T follicular helper cell (primary cell): ENCODE results near the gene TMPRSS9.
"Not testable (repeated sequence)": the region's sequence is repeated elsewhere in the genome, so short reads cannot be mapped to it uniquely, and the experiment has no call there.

Experiments used
- DNase-seq: peaks from one replicate; pipeline ENCODE4 v3.0.0-alpha.2; 2020; ENCODE audit warnings: low read depth

Gene TMPRSS9

DNA sequence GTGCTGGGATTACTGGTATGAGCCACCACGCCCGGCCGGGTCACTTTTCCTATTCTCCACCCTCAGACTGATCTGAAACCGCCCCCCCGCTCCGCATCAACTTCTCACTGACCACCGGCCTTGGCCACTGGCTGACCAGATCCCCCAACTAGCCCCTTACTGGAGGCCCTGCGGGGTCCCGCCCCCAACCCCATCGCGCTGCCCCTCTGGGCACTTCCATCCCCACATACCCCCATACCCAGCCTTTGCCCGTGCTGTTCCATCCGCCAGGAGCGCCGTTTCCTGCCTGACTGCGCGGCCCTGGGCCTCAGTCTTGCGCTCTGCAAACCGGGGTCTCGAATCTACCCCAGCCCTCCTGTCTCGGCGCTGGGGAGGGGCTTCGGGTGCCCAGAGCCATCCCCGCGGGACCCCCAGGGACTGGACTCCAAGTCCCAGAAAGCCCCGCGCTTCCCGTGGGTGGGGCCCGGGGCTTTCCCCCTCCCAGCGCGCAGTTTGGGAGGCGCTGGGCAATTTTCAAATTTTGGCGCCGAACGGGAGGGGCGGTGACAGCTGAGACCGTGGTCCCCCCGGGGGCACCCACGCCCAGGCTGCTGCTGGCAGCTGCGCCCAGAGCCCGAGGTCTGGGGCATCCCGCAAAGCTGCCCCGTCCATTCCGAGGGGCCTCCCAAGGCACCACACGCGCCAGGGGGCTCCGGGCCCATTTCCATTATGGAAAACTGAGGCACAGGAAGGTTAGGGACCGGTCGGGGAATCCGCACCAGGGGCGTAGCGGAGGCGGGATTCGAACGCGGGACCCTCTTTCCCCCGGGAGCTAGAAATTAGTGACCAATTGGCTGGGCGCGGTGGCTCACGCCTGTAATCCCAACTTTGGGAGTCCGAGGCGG lies 101.9 kb downstream of the TMPRSS9 start:
- peak; percentile 24 for DNase-seq

DNA sequence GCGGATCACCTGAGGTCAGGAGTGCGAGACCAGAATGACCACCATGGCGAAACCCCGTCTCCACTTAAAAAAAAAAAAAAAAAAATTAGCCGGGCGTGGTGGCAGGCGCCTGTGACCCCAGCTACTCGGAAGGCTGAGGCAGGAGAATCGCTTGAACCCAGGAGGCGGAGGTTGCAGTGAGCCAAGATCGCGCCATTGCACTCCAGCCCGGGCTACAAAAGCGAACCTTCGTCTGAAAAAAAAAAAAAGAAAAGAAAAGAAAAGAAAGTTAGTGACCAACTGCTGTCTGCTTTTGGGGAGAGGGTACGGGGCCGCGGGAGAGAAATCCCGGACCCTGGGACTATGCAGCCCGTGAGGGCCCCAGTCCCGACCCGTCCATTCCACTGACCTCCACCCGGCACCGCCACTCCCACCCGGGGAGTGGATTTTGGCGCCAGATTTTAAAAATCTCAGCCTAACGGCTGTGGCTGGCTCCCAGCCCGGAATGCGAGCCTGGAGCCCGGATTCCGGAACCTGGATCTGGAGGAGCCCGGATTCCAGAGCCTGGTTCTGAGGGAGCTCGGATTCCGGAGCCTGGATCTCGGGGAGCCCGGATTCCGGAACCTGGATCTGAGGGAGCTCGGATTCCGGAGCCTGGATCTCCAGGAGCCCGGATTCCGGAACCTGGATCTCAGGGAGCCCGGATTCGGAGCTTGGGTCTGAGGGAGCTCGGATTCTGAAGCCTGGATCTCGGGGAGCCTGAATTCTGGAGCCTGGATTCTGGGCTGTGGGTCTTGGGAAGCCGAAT lies 102.8 kb downstream of the TMPRSS9 start:
- DNase-seq, result no peak

DNA sequence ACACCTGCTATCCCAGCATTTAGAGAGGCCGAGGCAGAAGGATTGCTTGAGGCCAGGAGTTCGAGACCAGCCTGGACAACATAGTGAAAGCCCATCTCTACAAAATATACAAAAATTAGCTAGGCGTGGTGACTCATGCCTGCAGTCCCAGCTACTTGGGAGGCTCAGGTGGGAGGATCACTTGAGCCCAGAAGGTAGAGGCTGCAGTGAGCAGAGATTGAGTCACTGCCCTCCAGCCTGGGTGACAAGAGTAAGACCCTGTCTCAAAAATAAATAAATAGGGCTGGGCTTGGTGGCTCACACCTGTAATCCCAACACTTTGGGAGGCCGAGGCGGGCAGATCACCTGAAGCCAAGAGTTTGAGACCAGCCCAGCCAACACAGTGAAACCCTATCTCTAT lies 103.6 kb downstream of the TMPRSS9 start:
- not testable (repeated sequence) for DNase-seq

DNA sequence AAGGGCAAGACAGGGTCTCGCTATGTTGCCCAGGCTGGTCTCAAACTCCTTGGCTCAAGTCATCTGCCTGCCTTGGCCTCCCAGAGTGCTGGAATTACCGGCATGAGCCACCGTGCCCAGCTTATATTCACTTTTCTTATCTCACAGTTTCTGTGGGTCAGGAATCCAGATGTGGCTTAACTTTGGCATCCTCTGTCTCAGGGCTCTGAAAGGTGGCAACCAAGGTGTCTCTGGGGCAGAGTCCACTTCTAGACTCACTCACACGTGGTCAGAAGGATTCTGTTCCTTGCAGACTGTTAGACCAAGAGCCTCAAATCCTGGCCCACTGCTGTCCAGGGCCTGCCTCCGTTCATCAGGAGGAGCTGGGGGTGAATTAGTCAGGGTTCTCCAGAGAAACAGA lies 104.3 kb downstream of the TMPRSS9 start:
- DNase-seq, result no peak

DNA sequence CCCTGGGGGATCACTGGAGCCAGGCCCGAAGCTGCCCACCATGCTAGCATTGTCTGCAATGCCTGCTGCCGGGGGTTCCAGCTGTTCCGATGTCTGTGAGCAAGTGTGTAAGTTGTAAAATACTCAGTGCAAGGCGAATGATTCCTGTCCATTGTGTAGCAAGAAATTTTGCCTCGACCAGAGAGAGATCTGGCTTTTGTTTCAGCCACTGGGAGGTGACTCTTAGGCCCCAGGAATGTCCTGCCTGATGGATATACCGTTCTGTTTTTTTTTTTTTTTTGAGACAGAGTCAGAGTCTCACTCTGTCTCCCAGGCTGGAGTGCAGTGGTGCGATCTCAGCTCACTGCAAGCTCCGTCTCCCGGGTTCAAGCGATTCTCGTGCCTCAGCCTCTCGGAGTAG lies 108.5 kb downstream of the TMPRSS9 start:
- no peak for DNase-seq

DNA sequence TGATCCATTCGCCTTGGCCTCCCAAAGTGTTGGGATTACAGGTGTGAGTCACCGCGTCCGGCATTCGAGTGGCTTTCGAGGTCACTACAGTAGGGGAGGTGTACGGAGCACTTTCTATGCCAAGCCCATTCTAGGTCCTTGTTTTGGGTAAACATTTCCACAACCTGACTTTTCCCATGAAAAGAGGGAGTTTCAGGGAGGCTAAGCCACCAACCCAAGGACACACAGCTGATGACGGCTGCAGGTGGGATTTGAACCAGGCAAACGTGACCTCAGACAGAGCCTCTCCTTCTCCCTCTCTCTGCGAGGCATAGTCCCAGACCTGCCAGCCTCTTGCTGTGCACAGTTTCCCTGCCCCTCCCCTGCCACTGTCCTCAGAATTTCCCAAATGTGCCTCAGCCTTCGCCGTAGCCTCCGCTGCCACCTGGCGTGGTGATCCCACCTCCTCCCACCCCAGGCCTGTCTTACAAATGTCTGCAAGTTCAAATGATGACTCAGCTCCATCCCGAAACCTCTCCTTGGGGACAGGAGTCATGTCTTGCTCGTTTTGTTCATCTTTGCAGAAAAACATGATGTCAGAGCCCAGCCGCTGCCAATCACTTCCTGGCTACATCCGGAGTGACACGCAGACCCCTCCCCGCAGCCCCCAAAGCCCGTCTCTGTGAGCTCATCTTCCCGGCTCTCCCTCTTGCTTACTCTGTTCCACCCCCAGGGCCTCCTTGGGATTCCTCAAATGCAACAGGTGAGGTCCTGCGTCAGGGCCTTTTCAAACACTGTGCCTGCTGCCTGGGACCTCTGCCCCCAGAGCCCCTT lies 109.2 kb downstream of the TMPRSS9 start:
- DNase-seq, result no peak

DNA sequence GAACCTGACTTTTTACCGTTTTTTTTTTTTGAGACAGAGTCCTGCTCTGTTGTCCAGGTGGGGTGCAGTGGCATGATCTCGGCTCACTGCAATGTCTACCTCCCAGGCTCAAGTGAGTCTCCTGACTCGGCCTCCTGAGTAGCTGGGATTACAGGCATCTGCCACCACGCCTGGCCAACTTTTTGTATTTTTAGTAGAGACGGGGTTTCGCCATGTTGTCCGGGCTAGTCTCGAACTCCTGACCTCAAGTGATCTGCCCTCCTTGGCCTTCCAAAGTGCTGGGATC lies 109.8 kb downstream of the TMPRSS9 start:
- DNase-seq, result not testable (repeated sequence)

DNA sequence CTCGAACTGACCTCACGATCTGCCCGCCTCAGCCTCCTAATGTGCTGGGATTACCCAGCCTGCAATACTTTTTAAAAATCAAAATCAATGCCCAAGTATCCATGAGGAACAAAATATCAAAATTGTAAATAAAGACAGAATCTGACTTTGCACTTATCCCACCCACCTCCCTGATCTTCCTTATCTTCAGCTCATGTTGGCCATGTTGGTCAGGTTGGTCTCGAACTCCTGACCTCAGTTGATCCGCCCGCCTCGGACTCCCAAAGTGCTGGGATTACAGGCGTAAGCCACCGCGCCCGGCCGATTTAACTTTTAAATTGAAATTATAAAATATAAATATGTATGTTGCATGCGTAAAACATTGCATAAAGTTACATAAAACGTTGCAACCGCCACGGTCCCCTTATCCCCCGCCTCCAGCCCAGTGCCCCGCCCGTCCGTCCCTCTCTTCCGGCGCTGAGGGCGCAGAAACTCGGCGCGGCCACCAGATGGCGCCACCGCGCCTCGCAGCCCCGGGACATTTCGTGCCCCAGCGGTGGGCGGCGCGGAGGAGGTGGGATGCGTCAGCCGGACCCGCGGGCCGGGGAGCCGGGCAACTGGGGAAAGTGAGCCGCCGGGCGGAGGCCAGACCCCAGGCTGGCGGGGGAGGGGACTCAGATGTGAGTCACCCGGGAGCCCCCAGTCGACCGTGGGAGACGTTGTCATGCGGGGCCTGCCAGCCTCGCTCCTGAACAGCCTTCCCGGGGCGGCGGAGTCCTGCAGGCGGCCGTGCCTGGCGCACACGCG lies 114.4 kb downstream of the TMPRSS9 start:
- DNase-seq, result peak; percentile 71

DNA sequence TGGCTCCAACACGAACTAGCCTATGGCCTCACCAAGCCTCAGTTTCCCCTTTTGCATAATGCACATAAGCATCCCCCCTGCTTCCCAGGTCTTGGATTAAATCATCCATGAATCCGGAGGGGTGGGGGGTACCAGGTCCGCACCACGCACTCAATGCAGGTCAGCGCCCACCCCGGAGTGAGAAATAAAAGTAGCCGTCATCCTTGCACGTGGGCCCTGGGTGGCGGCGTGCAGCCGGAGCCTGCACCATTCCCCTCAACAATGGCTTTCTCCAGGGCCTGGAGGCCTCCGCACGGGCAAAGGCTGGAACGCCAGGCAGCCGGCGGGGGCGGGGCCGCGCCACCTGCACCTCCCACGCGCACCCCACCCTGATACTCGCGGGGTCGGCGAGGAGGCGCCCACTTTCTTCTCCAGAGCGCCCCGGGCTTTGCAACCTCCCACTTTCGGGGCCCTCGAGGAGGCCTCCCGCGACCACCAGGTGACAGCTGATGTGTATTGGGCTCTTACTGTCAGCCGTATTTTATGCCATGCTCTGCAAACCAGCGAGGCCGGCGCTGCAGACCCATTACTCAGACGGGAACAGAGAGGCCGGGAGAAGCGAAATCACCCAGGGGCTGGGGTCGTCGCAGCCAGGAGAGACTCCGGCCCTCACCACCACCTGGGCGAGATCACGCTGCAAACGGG lies 115.1 kb downstream of the TMPRSS9 start:
- peak; percentile 37 for DNase-seq
